Kidney epithelial cell (primary cell): ENCODE results near the gene YOD1. TPM values are rescaled to one million over a fixed set of nuclear protein-coding genes. Genes with fewer than 3 reads are reported as not detected.
A peak's percentile ranks its signal among the peaks of the same experiment; 100 is the strongest.

Experiments
- DNase-seq: peaks from one replicate; pipeline ENCODE4 v3.0.0-alpha.2; 2010; ENCODE audit warnings: low read depth
- H3K27me3 ChIP-seq: 2 replicates; pipeline ENCODE4 v1.6.0; 2011; ENCODE audit warnings: low read length; ENCODE audit not compliant: control insufficient read depth, insufficient read depth
- H3K36me3 ChIP-seq: 2 replicates; pipeline ENCODE4 v1.5.1; 2011; ENCODE audit warnings: low read length; ENCODE audit not compliant: control insufficient read depth, insufficient read depth
- H3K4me3 ChIP-seq: 2 replicates; pipeline ENCODE4 v1.5.1; 2011; ENCODE audit warnings: low read depth, mild to moderate bottlenecking, control low read depth, low read length
- CTCF ChIP-seq: IDR thresholded peaks from 2 replicates; pipeline ENCODE4 v1.5.1; 2011; ENCODE audit warnings: mild to moderate bottlenecking, moderate library complexity, low read length, control low read depth, inconsistent platforms; ENCODE audit not compliant: insufficient read depth, poor library complexity, severe bottlenecking
- total RNA-seq: library from RNA; depleted of rRNA; stranded (reverse); fragments of >200 nt; gene quantifications from 2 replicates; pipeline ENCODE4 v1.2.3, GENCODE V29; 2015

YOD1 gene
- total RNA-seq, 1 donor from 2014 or later: 7.9 TPM

GRCh38 chr1:207058252-207058651 is 7.2 kb upstream of the YOD1 start:
- TF ChIP-seq CTCF: no peak
- DNase-seq: no peak
- H3K4me3 ChIP-seq: no peak overlapping the region
- no peaks in the 10 kb centered on the region for H3K27me3 ChIP-seq
- peaks cover 2% of the 10 kb centered on the region for H3K36me3 ChIP-seq

DNA sequence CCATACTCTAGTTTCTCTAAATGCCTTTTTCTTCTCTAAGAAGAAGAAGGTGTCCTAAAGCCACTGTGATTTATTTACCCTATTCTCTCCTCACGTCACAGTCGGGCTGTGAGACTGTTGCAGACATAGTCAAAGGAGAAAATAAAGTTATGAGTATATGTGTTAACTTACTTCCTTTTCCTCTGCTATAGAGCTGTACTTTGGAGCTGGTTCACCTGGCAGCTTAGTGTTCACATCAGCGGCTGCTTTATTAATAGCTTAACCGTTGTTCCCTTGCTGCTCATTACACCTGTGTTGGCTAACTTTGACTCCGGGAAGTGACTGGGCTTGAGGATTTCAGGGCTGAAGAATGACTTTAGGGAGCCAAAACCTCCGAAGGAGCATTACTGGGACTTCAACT is 5.7 kb upstream of the YOD1 start:
- DNase-seq: no peak
- no peak overlapping the region for H3K4me3 ChIP-seq
- no peaks in the 10 kb centered on the region for H3K27me3 ChIP-seq
- no peak for TF ChIP-seq CTCF
- H3K36me3 ChIP-seq: no peaks in the 10 kb centered on the region

- Histone ChIP-seq H3K4me3 (no peak overlapping the region), H3K27me3 (no peaks in the 10 kb centered on the region), H3K36me3 (no peaks in the 10 kb centered on the region)
- no peak for TF ChIP-seq CTCF
- DNase-seq: no peak
Measured at GRCh38 chr1:207055386-207056001, 4.5 kb upstream of the YOD1 start.

- H3K4me3 ChIP-seq: no peak overlapping the region
- TF ChIP-seq CTCF: no peak
- no peaks in the 10 kb centered on the region for H3K27me3 ChIP-seq
- no peak for DNase-seq
- H3K36me3 ChIP-seq: no peaks in the 10 kb centered on the region
Measured at GRCh38 chr1:207054491-207054890, 3.5 kb upstream of the YOD1 start.

DNA sequence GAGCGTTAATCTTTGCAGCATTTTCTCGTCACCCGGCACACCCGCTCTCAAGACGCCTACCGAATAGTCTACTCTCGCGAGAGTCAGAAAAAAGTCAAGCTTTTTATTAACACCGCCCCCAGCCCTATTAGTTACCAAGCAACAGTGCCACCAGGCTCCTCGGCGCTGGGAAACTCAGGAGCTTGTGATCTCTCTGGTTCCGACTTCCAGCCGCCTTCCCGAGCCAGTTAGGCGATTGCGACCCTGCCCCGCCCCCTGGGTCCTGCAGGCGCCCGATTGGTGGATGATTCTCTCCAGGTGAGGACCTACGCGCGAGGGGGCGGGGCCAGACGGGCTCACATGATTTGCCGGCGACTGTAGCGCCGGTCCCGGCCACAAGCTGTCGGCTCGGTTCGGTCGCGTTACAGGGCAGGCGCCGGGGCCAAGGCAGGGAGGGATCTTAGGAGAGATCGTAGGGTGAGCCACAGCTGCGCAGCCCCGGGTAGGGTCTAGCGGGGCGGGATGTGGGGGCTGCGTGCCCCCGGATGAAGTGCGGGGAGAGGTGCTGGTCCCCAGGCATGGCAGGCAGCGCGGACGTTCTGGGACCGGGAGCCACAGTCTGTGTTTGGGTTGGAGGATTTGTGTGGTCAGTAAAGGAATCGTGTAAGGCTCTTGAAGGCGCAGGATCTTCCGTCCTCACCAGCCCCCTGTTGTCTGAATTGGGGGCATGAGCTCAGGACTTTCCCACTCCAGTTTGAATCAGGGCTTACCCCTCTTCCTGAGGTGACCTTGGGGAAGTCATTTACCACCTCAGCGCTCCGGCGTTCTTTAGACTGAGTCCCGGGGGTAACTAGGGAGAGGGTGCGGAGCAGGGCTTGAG is 2.1 kb upstream of the YOD1 start, which contains the start of gene PFKFB2:
Gene PFKFB2, plus strand, starts transcription at position 365 of the 859 bp plus-strand sequence. CDS start 1,443 bp downstream, outside the sequence.
- peak; percentile 97 for DNase-seq
- peak; percentile 16 for TF ChIP-seq CTCF
- Histone ChIP-seq H3K27me3 (no peaks in the 10 kb centered on the region), H3K4me3 (peak within 1 kb of the TSS; percentile 55), H3K36me3 (peaks cover 2% of the 10 kb centered on the region)
